ENCODE measurements around the gene TBC1D14. TPM values are rescaled to one million over a fixed set of nuclear protein-coding genes. Genes with fewer than 3 reads are reported as not detected.
"Not testable (repeated sequence)": the region's sequence is repeated elsewhere in the genome, so short reads cannot be mapped to it uniquely, and the experiment has no call there.

The TBC1D14 gene
- total and polyA plus RNA-seq, 9 of the 15 experiments (the other 6 are each of a cell fraction or from before 2014, with no cell fraction given) = 2.1 to 59.6 (median 44.8) TPM

- H3K9me3 ChIP-seq (replicated peaks; ENCODE audit: control insufficient read depth, insufficient read depth, low read depth, low read length); in situ Hi-C loops (cut with MboI); H3K4me3 ChIP-seq; H3K79me2 ChIP-seq (ENCODE audit: control insufficient read depth, insufficient read depth, low read length); H3K27me3 ChIP-seq (ENCODE audit: control insufficient read depth in 2 of 2, insufficient read depth in 2 of 2, low read length in 2 of 2); intact Hi-C loops (cut with micrococcal nuclease); H3K36me3 ChIP-seq (ENCODE audit: control insufficient read depth, insufficient read depth, low read length); CTCF ChIA-PET (ENCODE audit: low intra/inter-chr PET ratio); ATAC-seq; DNase-seq (ENCODE audit: extremely low read depth in 1 of 4, low spot score in 3 of 4); BruUV-seq (replicated peaks); H4K20me1 ChIP-seq (replicated peaks; ENCODE audit: control insufficient read depth, insufficient read depth, low read length); H3K27ac ChIP-seq (ENCODE audit: extremely low read depth, low read depth, low read length); H3K9me1 ChIP-seq (ENCODE audit: control insufficient read depth, insufficient read depth, low read length); FAIRE-seq; H3K9ac ChIP-seq (ENCODE audit: insufficient read depth in 1 of 2, low read depth in 2 of 2, low read length in 2 of 2); H2AFZ ChIP-seq (ENCODE audit: low read depth, low read length); H3K4me2 ChIP-seq (ENCODE audit: insufficient read depth, low read length): not testable (repeated sequence)
- POLR2A ChIA-PET = interaction anchor here (0.9 kb wide), 1 partner anchor 9 kb away, joined by 4 read pairs; no protein-coding TSS in a partner anchor
- peaks cover 11 to 31% of the 10 kb centered on the region in 2 experiments; a peak in 4 of 5 replicates for H3K4me1 ChIP-seq (replicated peaks in 1 of 2; ENCODE audit: control insufficient read depth in 2 of 2, insufficient read depth in 2 of 2, low read length in 2 of 2)
- peak; percentile 68 for TF ChIP-seq ZNF146 (CRISPR knock-in tag; IDR thresholded peaks at IDR 0.05; ENCODE audit: unreplicated experiment)
These were observed 169.9 kb downstream of the TBC1D14 start for GRCh38 chr4:7079483-7079882.

- TF ChIP-seq AFF1 (IDR thresholded peaks at IDR 0.05; ENCODE audit: low read depth in 1 of 2, partially characterized antibody in 2 of 2) = peak in 1 of 2 experiments; percentile 96
These were observed 170.3 kb downstream of the TBC1D14 start for GRCh38 chr4:7079909-7080308.

More at GRCh38 chr4:7079909-7080308, 170.3 kb downstream of the TBC1D14 start:
- peaks cover 11 to 31% of the 10 kb centered on the region in 2 experiments; a peak in 4 of 5 replicates for H3K4me1 ChIP-seq (replicated peaks in 1 of 2; ENCODE audit: control insufficient read depth in 2 of 2, insufficient read depth in 2 of 2, low read length in 2 of 2)
- H3K79me2 ChIP-seq (ENCODE audit: control insufficient read depth, insufficient read depth, low read length); BruUV-seq (replicated peaks); DNase-seq (ENCODE audit: extremely low read depth in 1 of 4, low spot score in 3 of 4); H3K9ac ChIP-seq (ENCODE audit: insufficient read depth in 1 of 2, low read depth in 2 of 2, low read length in 2 of 2); H3K9me1 ChIP-seq (ENCODE audit: control insufficient read depth, insufficient read depth, low read length); POLR2A ChIA-PET; FAIRE-seq; H3K27ac ChIP-seq (ENCODE audit: extremely low read depth, low read depth, low read length); H4K20me1 ChIP-seq (replicated peaks; ENCODE audit: control insufficient read depth, insufficient read depth, low read length); H3K27me3 ChIP-seq (ENCODE audit: control insufficient read depth in 2 of 2, insufficient read depth in 2 of 2, low read length in 2 of 2); H3K4me3 ChIP-seq; H3K4me2 ChIP-seq (ENCODE audit: insufficient read depth, low read length); H3K9me3 ChIP-seq (replicated peaks; ENCODE audit: control insufficient read depth, insufficient read depth, low read depth, low read length); H2AFZ ChIP-seq (ENCODE audit: low read depth, low read length); ATAC-seq; H3K36me3 ChIP-seq (ENCODE audit: control insufficient read depth, insufficient read depth, low read length); CTCF ChIA-PET (ENCODE audit: low intra/inter-chr PET ratio); in situ Hi-C loops (cut with MboI): not testable (repeated sequence)
- WGBS (ENCODE audit: insufficient coverage, low coverage, missing lambda C conversion rate) = 65% methylated on average over 2 of the region's 2 CpGs
- intact Hi-C loops (cut with micrococcal nuclease) = loop anchor here (5.0 kb wide), 2 partner anchors 93 to 188 kb away; no protein-coding TSS in a partner anchor

Measured in K562 (cell line).